GM21529 (cell line): Measurements from ENCODE around the gene SYT1.

Experiments
- ATAC-seq: cut with Tn5 transposase; IDR thresholded peaks from one replicate; pipeline ENCODE4 v1.9.1; 2021; ENCODE audit not compliant: unreplicated experiment

The SYT1 gene

DNA sequence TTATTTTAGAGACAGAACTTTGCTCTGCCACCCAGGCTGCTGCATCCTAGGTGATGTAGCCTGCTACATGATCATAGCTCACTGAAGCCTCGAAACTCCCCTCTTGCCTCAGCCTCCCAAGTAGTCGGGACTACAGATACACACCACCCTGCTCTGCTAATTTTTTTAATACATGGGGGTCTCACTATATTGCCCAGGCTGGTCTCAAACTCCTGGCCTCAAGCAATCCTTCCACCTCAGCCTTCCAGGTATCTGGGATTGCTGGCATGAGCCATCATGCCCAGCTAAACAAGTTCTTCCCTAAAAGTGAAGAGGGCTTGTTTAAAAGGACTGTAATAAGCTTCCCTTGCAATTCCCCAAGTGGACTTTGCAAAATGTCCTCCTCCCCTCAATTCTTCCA is 515.8 kb downstream of the SYT1 start:
- ATAC-seq = no peak

DNA sequence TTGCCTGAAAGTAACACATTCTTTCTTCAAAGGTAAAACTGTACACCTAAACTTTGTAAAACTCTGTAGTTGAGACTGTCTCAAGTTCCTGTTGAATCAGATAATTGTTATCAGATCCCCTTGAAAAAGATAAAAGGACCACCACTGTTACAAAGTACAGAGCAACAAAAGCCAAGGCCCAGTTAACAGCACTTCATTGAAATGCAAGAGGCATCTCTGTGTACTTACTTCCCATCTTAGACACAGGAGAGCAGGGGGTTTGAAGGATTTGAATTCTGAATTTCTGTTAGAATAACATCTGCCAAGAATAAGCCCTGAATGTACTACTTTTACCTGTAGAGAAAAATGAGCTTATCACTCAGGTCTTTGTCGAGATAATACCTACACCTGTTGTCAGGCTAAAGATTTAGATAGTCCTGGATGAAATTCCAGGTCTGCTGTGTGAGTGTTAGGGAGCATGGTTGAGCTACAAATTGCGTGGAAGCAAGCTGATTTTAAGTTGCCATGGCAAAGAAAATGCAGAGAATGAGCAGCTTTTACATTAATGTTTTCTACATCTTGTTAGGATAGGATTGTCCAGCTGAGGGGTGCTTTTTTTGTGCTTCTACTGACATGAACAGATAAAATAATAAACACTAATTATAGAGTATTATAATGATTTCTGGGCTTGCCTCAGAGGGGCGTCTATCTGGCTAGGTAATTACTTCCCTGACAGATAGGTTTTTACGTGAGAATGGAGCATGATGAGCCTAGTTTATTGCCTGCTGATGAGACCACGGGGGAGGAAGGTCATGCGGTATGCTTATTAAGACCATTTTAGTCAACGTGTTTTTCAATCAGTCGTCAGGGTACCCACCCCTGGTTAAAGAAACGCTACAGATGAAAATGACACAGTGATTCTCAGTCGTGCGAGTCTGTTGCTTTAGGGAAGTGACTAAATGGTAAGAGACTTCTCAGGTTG is 517.0 kb downstream of the SYT1 start:
- ATAC-seq = no peak

DNA sequence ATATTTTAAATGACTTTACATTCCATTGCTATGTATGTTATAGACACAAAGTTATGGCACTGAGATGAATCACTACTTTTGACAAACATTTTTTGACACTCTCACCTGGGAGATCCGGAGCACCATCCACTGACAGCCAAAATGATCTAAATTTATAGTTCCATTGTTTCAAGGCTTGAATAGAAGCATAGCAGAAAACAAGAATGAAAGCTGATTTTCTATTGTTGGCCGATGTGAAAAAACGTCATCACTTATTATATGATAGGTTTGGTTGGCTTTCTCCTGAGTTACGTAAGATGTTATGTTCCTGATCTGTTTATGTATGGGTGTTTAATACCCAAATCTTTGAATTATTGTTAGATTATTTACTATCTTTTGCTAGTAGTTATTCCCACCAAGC is 520.0 kb downstream of the SYT1 start:
- no peak for ATAC-seq

DNA sequence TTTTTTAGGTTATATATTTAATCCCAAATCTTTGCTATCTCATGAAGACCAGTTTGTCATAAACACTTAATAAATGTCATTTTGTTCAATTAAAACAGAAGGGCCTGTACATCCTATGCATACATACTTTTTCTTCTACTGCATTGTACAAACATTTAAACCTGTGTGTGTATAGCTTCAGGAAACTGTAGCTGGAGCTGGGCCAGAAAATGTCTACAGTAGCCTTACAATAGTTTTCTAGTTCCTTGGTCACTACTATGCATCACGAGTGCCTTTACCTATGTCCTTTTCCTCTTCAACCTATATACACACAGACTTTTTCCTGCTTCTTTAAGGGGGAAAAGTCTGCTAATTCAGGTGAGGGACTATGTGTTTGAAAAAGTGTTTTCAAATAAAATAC is 523.4 kb downstream of the SYT1 start:
- no peak for ATAC-seq

DNA sequence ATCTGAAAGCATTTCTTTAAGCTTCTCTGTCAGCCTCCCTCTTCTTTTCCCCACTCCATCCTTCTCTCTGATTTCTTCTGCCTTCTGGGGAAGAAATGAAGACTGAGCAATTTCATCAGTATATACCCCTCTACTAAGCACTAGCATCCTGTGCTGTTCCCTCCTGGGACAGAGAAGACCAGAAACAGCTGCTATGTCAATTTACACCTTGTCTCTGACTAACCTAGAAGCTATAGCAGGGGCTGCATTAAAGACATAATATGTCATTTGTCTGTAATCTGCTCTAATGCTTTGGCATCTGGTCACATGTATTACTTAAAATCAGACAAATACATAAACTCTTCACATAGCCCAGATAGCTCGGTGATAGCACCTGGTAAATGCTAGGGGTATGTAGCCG is 529.3 kb downstream of the SYT1 start:
- ATAC-seq = no peak

DNA sequence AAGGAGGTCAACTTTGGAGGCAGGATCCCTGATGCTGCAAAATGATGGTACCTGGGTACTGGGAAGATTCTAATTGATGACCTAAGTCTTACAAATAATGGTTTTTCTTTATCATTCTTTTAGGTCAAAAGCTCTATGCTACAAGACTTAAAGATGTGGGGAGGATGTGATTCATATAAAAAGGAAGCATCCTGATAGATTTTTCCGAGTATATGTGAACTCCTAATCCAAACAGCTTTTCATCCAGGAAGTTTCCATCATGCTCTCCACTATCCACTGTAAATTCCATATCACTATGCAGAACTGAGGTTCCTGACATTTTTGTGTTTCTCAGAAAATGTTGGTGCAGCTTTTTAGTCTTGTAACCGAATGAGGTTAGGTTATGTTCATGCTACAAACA is 533.0 kb downstream of the SYT1 start:
- no peak for ATAC-seq

DNA sequence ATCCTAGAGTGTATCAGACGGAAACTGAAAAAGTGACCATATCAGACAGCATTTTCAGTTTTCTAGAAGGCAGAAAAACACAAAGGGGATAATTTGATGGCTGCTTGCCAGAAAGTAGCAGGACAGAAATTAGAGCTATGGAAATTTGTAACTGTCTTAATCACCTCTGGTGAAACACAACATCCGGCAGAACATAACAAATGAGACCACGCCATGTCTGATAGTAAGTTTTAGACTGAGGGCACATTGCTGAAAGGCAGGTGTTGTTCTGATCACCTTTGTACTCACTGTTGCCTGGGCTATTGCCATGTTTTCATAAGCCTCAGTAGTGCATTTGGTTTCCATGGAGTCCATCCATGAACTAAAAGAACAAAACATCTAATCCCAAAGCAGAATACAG is 535.9 kb downstream of the SYT1 start:
- no peak for ATAC-seq

DNA sequence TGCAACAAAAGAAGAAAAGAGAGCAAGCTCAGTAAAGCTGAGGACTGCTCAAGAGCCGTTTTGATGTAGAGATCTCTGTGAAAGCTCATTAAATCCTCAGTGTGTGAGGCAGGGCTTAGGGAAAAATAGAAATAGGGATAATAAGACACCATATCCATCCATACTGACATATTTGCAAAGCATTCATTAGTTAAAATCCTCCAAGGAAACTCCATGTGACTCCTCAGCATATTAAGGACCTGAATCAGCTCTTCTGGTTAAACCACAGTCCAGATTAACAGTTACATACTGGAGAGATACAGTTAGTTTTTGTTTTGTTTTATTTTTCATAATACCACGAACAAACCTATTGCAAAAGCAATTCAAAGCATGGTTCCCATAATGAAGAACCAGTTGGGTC is 538.0 kb downstream of the SYT1 start:
- no peak for ATAC-seq

DNA sequence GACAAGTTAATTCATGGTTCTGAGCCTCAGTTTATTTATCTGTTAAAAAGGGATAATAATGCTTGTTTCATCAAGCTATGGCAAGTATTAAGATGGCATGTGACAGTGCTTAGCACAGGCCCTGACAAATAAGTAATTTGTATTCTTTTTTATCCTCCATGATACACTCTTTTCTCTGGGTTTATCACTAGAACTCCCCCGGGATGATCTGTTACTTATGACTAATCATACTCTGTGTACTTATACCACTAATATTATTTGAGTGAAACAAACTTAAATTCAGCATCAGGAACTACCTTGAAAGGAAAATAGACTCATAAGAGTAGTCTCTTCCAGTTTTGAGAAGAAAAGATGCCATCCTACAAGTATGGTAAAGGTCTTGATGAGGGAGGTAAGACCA is 542.4 kb downstream of the SYT1 start:
- ATAC-seq = no peak

DNA sequence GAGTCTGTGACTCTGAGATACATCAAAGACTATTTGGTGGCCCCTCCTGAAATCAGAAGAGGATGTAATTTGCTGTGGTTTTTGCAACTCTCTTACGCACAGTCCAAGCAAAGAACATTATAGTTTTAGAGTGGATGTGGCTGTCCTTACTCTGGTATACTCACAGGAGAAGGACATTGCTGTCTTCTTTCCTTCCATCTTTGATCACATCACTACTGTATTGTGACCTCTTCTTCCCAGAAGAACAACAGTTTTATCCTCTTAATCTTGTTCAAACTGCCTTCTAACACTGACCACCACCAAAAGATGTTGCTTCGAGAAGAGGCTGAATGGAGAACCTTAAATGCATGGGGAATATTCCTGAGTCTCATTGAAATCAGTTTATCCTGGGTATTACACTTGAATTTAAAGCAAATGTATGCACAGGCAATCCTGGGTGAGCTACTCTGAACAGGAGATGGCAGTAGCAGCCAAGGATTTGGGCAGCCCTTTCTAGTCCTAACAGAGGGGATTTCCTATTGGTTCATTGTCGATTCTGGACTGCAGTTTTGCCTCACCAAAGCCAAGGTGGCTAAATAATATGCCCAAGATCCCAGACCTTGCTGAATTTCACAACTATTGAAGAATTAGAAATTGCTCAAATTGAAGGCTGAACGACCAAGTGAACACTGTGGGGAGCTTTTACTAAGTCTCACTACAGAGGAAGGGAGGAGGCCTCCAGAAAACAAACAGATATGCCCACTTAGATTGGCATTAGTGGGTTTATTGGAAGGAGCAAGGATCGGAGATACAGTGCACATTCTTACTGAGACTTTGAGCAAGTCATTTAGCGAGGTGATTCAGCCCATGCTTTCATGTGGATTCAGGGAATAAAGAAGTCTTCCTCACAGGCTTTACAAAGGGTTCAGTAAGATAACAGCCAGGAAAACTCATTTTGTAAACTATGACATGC is 543.4 kb downstream of the SYT1 start:
- peak; percentile 84 for ATAC-seq

DNA sequence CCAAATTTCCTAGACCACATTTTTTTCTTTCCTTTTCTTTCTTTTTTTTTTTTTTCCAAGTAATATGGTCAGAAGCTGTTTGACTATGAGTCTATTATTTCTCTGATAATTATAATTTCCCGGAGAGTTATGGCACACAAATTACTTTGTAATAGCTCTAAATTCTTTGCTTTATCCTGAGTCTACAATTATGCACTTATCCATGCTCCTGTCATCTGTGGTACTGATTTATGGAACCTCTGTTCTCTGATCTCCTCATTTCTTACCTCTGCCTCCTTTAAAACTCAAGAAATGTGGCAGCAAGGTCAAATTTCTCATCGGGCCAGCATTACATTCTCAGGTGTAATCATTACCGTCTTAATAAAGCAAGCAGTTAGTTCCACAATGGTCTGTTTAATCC is 544.1 kb downstream of the SYT1 start:
- no peak for ATAC-seq

DNA sequence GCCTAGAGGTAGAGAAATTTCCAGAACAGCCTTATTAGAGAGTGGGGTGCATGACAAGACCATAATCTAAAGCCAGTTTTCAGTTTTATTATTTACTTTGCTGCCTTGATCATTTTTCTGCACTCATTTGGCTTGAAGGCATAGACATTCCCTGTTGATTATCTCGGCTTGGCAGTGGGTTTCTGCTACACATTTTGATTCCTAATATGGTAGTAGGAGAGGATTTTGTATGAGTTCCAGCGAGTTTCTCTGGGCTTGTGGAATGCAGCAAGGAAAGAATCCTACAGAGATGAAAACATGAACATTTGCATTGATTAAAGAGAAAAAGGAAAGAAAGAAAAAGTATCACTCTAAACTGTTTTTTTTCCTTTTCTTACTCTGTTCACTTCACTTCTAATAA is 545.0 kb downstream of the SYT1 start:
- ATAC-seq = no peak

DNA sequence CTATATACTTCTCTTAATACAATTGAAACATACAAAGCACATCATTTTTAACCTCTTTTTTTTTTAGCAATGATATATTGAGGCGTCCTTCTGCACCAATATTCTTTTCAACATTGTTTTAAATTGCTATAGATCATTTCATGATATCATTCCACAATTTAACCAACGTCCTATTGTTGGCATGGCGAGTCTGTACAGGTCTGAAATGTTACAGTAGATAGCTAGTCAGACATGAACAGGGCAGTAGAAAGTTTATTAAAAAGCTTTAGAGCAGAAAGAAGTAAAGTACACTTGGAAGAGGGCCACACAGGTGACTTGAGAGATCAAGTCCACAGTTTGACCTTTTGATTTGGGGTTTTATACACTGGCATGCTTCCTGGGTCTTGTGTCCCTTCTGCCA is 547.2 kb downstream of the SYT1 start:
- no peak for ATAC-seq

DNA sequence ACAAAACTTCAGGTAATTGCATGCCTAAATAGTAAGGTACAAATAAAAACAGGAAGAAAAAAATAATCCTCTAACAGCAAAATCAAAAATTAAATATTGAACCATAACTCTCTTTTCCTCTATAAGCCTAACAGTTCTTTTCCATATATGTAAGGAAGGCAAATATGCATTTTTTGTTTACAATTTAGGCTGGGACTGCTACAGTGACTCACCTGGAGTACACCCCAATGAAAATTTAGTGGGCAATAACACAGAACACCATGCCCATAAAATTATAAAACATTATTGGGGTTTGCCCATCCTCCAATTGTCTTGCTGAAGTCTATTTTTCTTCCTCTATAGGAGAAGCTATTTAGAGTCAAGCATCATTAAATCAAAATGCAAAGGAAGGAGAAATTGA is 549.2 kb downstream of the SYT1 start:
- ATAC-seq = no peak

DNA sequence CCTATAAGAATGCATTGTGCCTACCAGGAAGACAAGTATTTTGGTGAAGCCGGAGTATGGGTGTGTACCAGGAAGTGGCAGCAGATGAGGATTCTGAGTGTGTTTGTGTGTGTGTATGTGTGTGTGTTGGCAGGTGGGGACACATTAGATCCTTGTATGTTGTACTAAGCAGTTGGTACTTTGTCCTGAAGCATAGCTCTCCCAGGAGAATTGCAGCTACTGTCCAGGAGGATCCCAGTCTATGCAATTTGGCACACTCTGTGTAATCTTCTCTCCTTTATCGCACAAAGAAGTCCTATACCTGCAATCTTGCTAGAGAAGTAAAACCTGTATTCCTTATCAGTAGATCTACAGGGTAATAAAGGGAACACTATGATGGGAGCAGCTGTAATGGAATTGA is 549.7 kb downstream of the SYT1 start:
- no peak for ATAC-seq

DNA sequence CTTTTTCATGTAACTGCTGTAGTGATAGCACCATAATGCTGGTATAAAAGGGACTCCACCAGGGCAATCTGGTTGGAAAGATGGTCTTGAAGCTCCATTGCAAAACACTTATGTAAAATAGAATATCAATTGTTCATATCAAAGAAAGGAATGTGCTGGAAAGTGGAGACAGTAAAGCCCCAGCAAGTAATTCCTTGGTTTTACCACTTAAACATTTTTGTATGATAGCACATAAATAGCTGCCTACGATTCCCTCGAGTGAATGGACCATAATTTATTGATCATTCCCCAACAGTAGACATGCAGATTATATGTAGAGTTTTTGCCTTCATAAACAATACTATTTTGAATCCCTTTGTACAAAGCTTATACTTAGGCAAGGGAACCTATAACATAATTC is 550.7 kb downstream of the SYT1 start:
- no peak for ATAC-seq

DNA sequence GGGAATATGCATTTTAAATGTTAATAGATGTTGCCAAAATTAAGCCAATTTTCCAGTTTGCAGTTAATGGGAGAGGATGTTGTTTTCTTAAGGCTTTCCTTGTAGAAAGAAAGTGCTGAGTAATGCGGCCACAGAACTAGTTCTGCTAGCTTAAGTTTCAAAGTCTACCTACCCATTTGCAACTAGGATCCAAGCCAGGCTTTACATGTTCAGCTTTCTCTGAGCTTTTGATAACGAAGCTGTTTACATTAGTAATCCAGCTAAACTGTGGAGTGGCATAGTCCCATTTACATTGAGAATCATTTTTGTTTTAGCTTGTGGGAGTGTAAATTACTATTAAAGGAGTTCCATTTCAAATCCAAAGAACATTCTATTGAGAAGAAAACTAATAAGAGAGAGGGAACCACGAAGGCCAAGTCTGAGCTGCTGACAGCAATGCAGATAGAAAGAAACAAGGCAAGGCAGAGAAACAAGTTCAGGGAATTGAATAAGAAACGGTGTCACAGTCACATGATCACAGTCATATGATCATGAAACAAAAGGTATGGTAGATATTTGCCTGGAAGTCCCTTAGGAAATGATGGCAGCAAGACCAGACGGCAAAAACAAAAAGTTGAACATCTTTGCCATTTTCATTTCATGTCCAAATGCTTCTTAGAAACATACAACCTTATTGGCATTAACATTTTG is 551.3 kb downstream of the SYT1 start:
- ATAC-seq = no peak

DNA sequence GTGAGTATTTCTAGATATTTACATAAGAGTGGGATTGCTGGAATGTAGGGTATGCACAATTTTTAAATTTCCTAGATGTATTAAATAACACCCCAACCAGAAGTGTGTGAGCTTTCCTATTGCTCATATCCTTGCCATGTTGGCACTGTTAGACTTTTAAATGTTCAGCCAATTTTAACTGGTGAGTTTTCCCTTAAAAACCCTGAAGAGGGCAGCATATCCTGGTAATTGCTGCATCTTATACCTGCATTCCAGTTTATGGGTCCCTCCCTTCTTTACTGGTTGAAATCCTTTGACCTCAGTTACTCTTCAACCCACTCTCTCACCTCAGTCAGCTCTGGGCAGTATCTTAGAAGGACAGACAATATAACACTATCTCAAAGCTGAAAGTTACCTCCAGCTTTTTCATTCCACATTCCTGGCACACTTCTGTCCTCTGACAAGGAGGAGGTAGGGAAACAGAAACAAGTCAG is 555.6 kb downstream of the SYT1 start:
- ATAC-seq = no peak

DNA sequence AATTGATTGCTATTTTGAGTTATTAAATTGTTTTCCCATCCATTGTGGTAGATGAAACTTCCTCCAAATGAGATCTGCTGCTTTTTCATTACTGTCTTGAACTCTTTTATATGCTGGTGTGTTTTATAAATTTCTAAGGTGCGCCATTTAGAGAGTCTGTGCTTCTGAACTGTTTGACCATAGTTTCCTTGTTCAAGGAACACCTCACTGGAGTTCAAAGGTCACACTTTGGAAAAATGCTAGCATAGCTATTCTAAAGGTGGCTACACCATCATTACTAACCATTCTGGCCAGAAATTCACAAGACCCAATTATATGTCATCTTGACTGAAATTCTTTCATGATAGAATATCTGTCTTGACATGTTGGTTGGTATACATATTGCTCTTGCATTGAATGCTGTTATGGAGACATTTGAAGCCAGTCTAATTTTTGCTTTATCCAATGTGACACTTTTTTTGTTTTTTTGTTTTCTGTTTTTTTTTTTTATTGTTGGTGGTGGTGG is 556.7 kb downstream of the SYT1 start:
- no peak for ATAC-seq

DNA sequence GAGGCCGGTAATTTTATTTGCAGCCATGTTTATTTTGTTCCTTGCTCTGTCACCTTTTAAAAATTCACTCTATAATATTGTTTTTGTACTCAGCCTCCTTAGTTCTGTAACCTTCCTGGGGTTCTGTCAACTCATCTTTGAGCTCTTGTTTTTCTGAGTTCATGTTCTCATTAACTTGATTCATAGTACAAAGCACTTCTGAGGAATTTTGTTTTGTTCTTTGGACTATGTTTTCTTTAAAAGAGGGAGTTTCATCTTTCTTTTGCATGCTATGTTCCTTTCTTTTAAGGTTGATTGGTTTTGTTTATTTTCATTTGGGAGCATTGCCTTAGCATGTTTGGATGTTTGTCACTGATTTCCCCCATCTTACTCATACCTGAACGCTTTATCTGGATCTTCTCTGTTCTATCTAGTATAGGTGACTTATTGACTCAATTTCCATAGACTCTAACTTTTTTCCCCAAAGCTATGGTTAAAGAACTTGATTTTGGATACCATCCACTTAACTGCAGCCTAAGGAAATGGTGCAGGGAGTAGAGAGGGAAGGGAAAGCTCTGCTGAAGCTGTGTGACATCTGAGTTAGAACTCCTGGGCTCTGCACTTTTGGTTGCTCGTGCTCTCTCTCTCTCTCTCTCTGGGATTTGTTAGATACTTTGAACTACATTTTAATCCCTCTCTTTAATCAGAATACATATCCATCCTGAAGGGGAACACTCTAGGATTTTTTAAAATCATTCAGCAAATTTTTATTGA is 557.7 kb downstream of the SYT1 start:
- no peak for ATAC-seq
